Calu3 (cell line): ENCODE results near the gene AR. TPM values are rescaled to one million over a fixed set of nuclear protein-coding genes. Genes with fewer than 3 reads are reported as not detected.

Source experiments
- BruUV-seq: library from RNA; stranded (reverse); fragments of 400-500 nt; replicated peaks from 2 replicates; lab custom pipeline; 2021; lab: Mats Ljungman, UMichigan
- CTCF ChIA-PET: fragments of 300-600 bp; sonication (Branson Sonifier 250); formaldehyde crosslinking; loops from one replicate; lab custom pipeline; 2022; ENCODE audit warnings: antibody characterized with exemption; lab: Charles Lee
- DNase-seq: peaks from one replicate; pipeline ENCODE4 v3.0.0; 2022
- H3K27ac Mint-ChIP-seq: one replicate; pipeline ENCODE4 v1.8.0; 2022; ENCODE audit warnings: mixed read lengths; ENCODE audit not compliant: unreplicated experiment
- H3K27me3 Mint-ChIP-seq: one replicate; pipeline ENCODE4 v1.8.0; 2022; ENCODE audit warnings: mixed read lengths; ENCODE audit not compliant: unreplicated experiment
- H3K36me3 Mint-ChIP-seq: one replicate; pipeline ENCODE4 v1.8.0; 2022; ENCODE audit warnings: mild to moderate bottlenecking, moderate library complexity, mixed read lengths; ENCODE audit not compliant: insufficient read depth, unreplicated experiment
- H3K4me1 Mint-ChIP-seq: one replicate; pipeline ENCODE4 v1.8.0; 2022; ENCODE audit warnings: mild to moderate bottlenecking, low read depth, mixed read lengths; ENCODE audit not compliant: unreplicated experiment
- H3K4me3 Mint-ChIP-seq: one replicate; pipeline ENCODE4 v1.8.0; 2022; ENCODE audit warnings: mild to moderate bottlenecking, low read depth, moderate library complexity, mixed read lengths; ENCODE audit not compliant: unreplicated experiment
- H3K9me3 Mint-ChIP-seq: one replicate; pipeline ENCODE4 v1.8.0; 2022; ENCODE audit warnings: low read depth, mixed read lengths; ENCODE audit not compliant: unreplicated experiment
- intact Hi-C: fragments of 100-400 bp; cut with micrococcal nuclease; formaldehyde crosslinking; loops from one replicate; pipeline ENCODE4 v1.10.0; 2022; ENCODE audit not compliant: unreplicated experiment
- total RNA-seq: library from RNA; stranded (reverse); gene quantifications from 2 replicates; pipeline ENCODE4 v1.2.3, GENCODE V29; 2022
- TF ChIP-seq, protein P1 (sequence below): fragments of 200-600 bp; IDR thresholded peaks from one replicate; pipeline ENCODE4 v1.8.0; 2022; ENCODE audit warnings: antibody characterized with exemption; ENCODE audit not compliant: unreplicated experiment

The AR gene
- total RNA-seq, 1 experiment from 2014 or later = 0.83 TPM

DNA sequence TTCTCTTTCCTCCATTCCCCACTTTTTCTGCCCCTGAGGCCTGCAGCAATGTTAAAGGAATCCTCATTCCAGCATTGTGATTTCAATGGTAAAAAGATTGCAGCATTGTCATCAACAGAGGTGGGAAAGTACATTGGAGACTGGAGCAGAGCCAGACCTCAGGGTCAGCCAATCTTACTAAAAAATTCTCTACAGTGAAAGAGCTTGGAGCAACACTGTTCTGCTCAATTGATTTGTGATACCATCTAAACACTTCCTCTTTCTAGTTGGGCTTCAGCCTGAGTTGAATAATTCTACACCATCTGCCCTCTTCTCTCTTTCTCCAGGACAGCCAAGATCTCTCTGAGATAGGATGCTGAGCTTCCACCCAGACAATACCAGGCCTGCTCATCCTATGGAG, 176.5 kb downstream of the AR start:
- intact Hi-C loops = no loop called here
- no peak for DNase-seq
- CTCF ChIA-PET = no interaction called here
- H3K27ac Mint-ChIP-seq = no peak overlapping the region
- H3K27me3 Mint-ChIP-seq = no peaks in the 10 kb centered on the region
- H3K4me1 Mint-ChIP-seq = no peaks in the 10 kb centered on the region
- no peak overlapping the region for H3K4me3 Mint-ChIP-seq
- TF ChIP-seq, protein P1, sequence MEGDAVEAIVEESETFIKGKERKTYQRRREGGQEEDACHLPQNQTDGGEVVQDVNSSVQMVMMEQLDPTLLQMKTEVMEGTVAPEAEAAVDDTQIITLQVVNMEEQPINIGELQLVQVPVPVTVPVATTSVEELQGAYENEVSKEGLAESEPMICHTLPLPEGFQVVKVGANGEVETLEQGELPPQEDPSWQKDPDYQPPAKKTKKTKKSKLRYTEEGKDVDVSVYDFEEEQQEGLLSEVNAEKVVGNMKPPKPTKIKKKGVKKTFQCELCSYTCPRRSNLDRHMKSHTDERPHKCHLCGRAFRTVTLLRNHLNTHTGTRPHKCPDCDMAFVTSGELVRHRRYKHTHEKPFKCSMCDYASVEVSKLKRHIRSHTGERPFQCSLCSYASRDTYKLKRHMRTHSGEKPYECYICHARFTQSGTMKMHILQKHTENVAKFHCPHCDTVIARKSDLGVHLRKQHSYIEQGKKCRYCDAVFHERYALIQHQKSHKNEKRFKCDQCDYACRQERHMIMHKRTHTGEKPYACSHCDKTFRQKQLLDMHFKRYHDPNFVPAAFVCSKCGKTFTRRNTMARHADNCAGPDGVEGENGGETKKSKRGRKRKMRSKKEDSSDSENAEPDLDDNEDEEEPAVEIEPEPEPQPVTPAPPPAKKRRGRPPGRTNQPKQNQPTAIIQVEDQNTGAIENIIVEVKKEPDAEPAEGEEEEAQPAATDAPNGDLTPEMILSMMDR = no peak
- H3K9me3 Mint-ChIP-seq = peaks cover 6% of the 10 kb centered on the region
- no TSS peak for BruUV-seq
- H3K36me3 Mint-ChIP-seq = no peaks in the 10 kb centered on the region

DNA sequence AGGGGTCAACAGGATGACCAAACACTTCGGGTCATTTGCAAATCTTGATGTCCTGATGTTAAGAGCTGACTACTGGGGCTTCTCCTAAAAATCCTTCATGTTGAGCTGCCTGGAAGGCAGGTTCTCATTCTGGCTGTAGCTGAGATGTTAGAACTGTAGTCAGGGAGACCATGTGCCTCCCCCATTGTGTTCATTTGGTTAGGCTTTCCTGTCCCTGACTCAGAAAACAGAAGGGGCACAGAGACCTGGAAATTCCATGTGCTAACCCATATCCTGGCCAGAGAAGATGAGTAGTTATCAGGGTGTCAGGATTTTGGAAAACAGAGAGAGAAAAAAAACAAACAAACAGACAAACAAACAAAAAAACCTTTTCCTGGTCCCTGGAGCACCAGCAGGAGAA, 177.5 kb downstream of the AR start:
- Mint-ChIP-seq H3K36me3 (no peaks in the 10 kb centered on the region), H3K9me3 (peaks cover 4% of the 10 kb centered on the region), H3K27me3 (no peaks in the 10 kb centered on the region), H3K4me3 (no peak overlapping the region), H3K4me1 (no peaks in the 10 kb centered on the region), H3K27ac (no peak overlapping the region)
- no TSS peak for BruUV-seq
- no peak for DNase-seq
- intact Hi-C loops = no loop called here
- CTCF ChIA-PET = no interaction called here
- TF ChIP-seq, protein P1 = no peak

DNA sequence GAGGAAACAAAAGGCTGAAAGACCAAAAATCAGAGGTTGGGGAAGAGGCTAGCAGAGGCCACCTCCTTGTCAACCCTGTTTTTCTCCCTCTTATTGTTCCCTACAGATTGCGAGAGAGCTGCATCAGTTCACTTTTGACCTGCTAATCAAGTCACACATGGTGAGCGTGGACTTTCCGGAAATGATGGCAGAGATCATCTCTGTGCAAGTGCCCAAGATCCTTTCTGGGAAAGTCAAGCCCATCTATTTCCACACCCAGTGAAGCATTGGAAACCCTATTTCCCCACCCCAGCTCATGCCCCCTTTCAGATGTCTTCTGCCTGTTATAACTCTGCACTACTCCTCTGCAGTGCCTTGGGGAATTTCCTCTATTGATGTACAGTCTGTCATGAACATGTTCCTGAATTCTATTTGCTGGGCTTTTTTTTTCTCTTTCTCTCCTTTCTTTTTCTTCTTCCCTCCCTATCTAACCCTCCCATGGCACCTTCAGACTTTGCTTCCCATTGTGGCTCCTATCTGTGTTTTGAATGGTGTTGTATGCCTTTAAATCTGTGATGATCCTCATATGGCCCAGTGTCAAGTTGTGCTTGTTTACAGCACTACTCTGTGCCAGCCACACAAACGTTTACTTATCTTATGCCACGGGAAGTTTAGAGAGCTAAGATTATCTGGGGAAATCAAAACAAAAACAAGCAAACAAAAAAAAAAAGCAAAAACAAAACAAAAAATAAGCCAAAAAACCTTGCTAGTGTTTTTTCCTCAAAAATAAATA, 179.9 kb downstream of the AR start:
- Mint-ChIP-seq H3K9me3 (peaks cover 3% of the 10 kb centered on the region), H3K27ac (no peak overlapping the region), H3K4me3 (no peak overlapping the region), H3K4me1 (no peaks in the 10 kb centered on the region), H3K27me3 (no peaks in the 10 kb centered on the region), H3K36me3 (no peaks in the 10 kb centered on the region)
- CTCF ChIA-PET = no interaction called here
- intact Hi-C loops = no loop called here
- no TSS peak for BruUV-seq
- TF ChIP-seq, protein P1 = no peak
- no peak for DNase-seq

DNA sequence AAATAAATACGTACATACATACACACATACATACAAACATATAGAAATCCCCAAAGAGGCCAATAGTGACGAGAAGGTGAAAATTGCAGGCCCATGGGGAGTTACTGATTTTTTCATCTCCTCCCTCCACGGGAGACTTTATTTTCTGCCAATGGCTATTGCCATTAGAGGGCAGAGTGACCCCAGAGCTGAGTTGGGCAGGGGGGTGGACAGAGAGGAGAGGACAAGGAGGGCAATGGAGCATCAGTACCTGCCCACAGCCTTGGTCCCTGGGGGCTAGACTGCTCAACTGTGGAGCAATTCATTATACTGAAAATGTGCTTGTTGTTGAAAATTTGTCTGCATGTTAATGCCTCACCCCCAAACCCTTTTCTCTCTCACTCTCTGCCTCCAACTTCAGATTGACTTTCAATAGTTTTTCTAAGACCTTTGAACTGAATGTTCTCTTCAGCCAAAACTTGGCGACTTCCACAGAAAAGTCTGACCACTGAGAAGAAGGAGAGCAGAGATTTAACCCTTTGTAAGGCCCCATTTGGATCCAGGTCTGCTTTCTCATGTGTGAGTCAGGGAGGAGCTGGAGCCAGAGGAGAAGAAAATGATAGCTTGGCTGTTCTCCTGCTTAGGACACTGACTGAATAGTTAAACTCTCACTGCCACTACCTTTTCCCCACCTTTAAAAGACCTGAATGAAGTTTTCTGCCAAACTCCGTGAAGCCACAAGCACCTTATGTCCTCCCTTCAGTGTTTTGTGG, 180.7 kb downstream of the AR start:
- TF ChIP-seq, protein P1 = no peak
- H3K9me3 Mint-ChIP-seq = peaks cover 3% of the 10 kb centered on the region
- no peaks in the 10 kb centered on the region for H3K27me3 Mint-ChIP-seq
- BruUV-seq = no TSS peak
- H3K36me3 Mint-ChIP-seq = no peaks in the 10 kb centered on the region
- DNase-seq = no peak
- H3K4me3 Mint-ChIP-seq = no peak overlapping the region
- H3K27ac Mint-ChIP-seq = no peak overlapping the region
- no peaks in the 10 kb centered on the region for H3K4me1 Mint-ChIP-seq
- CTCF ChIA-PET = no interaction called here
- intact Hi-C loops = no loop called here
